Hepatic stellate cell (primary cell): Measurements from ENCODE around the gene CA10.

Experiments used
- DNase-seq: peaks from one replicate; pipeline ENCODE4 v3.0.0; 2011; ENCODE audit warnings: low spot score

Gene CA10

GRCh38 chr17:51869387-51869786, 289.1 kb downstream of the CA10 start:
- DNase-seq, result no peak

- DNase-seq, result no peak
Observed at GRCh38 chr17:51860954-51861561, 297.5 kb downstream of the CA10 start.

DNA sequence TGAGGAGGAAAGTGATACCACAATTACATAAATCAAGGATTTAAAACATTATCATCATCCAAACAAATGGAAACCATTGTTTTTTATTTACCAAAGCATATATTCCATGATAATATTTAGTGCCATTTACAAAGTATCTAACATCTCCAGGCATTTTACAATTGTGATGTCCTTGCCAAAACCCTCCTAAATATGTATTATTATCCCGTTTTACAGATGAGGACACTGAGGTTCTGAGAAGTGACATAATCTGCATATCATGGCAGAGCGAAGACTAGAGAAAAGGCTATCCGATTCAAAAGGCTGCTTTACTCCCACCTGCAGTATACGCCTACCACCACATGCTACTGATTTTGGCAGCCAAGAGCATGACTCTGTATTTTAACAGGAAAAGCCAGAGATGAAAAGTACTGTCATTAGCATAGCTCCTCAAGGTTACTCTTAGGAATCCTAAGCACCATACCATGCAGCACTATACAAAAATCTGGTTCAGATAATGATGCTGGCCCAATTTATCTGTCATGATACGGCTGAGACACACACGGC, 301.4 kb downstream of the CA10 start:
- DNase-seq, result no peak

GRCh38 chr17:51855806-51856205, 302.7 kb downstream of the CA10 start:
- no peak for DNase-seq

DNA sequence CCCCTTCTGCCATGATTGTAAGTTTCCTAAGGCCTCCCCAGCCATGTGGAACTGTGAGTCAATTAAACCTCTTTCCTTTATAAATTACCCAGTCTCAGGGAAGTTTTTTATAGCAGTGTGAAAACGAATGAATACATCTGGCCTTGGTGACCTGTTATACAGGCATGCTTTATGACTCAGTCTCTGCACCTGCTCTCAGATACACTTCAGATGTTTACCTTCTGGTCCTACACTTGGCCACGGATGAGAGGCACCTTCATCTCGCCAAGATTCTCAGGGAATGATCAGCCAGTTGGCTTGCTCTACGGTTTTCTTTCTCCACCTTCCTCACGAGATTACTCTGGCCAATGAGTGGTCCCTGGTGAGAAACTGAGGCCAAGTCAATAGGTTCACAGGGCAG, 304.7 kb downstream of the CA10 start:
- DNase-seq, result no peak

DNA sequence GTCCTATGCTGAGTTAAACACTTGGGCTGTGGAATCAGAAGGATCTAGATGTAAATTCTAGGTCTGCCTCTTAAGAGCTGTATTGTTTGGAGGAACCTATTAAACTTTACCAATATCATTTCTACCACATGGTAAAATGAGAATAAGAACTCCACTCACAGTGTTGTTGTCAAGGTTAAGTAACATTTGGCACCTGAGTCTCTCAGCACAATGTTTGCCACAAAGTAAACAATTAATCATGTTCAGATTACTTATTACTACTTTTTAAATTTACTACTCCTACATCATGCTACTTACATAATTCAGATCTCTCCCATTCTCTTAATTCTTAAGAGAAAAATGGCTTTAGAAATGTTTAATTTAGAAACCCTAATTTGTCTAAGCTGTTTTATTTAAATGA, 305.9 kb downstream of the CA10 start:
- DNase-seq, result no peak

GRCh38 chr17:51850201-51850600, 308.3 kb downstream of the CA10 start:
- no peak for DNase-seq

- DNase-seq, result no peak
Observed at GRCh38 chr17:51848451-51848850, 310.1 kb downstream of the CA10 start.

DNA sequence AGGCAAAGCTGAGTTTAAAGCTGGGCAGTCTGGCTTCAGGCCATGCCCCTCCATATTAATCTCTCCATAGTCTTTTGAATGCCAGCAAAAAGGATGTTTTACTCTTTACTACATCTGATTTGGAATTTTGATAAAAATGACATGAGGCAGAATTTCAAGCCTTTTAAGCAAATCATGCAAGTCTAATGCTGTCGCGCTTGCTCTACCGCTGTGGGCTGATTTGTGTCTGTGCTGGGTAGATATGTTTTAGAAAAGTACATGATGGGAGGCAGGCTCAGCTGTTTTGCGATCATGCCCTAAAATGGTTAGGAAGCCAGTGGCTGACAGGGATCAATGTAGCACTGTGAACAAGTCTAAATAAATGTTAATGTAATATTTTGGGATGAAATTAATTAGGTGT, 311.9 kb downstream of the CA10 start:
- DNase-seq, result no peak

GRCh38 chr17:51845776-51846175, 312.7 kb downstream of the CA10 start:
- no peak for DNase-seq

DNA sequence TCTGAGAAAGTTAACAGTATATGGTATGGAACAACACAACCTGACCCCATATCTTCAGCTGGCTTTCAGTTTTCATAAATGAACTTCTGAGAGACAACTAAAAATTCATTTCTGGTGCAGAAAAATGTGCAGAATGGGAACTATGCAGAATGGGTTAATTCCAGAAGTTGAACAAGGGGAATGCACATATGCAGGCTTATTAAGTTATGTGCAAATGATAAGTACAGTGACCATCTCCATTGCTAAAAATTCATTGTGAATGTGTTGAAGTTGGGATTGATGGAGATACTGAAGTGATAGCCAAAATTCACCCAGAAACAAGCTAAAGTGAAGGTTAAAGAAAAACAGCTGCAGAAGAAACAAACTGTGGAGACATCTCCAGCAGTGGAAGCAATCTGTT, 315.8 kb downstream of the CA10 start:
- DNase-seq, result no peak

GRCh38 chr17:51841669-51842068, 316.8 kb downstream of the CA10 start:
- DNase-seq, result no peak

GRCh38 chr17:51840688-51841087, 317.8 kb downstream of the CA10 start:
- no peak for DNase-seq

DNA sequence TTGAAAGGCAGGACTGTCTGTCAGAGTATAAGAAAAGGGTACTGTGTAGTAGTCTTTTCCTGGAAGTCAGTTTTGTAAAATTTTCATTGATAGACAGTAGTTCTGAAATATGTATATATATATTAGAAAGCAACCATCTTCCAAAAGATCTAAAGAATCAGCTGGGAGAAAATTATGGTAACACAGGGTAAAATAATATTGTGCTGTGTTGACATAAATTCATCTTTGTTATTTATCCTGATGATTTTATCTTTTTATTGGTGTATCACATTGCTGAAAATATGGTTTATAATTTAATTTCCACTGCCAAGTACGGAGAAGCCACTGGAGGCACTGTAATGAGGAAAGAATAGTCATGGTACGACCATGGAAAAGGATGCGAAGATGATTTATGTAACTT, 324.9 kb downstream of the CA10 start:
- DNase-seq, result no peak

- no peak for DNase-seq
Observed at GRCh38 chr17:51833045-51833444, 325.5 kb downstream of the CA10 start.

- no peak for DNase-seq
Observed at GRCh38 chr17:51830886-51831285, 327.6 kb downstream of the CA10 start.

- DNase-seq, result no peak
Observed at GRCh38 chr17:51830451-51830850, 328.1 kb downstream of the CA10 start.

DNA sequence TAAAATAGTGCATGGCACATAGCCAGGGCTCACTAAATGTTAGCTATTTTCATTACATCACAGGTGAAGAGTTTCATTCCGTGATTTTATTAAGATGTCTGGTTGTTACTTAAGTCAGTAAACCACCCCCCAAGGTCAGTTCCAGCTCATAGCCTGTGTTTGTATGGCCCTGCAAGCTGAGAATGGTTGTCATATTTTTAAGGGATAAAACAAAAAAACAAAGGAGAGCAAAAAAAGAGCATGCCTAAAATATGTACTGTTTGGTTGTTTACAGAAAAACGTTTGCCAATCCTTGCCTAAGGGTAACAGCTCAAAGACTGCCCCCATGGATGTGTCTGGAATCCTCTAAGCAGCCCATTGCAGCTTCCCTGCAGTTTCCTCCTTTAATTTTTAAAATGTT, 329.6 kb downstream of the CA10 start:
- no peak for DNase-seq

DNA sequence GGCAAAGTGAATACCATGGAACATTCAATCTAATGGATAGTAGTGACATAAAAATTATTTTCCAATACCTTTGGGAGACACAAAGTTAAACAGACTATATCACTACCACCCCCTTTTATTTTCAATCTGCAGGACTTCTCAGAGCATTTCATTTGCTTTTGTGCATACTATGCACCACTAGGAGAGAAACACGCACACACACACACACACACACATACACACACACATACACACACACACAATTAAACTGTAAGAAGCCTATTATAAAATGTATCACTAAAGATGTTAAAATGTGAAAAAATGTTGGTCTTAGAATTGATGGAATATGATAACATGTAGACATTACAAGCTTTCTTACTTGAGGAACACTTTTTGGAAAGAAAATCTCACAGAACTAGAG, 331.4 kb downstream of the CA10 start:
- no peak for DNase-seq

- DNase-seq, result no peak
Observed at GRCh38 chr17:51820766-51821165, 337.7 kb downstream of the CA10 start.

GRCh38 chr17:51820252-51820651, 338.3 kb downstream of the CA10 start:
- DNase-seq, result no peak

- DNase-seq, result no peak
Observed at GRCh38 chr17:51819341-51820219, 338.9 kb downstream of the CA10 start.

GRCh38 chr17:51818777-51819176, 339.7 kb downstream of the CA10 start:
- DNase-seq, result no peak

GRCh38 chr17:51817955-51818354, 340.6 kb downstream of the CA10 start:
- no peak for DNase-seq
